Mucosa of descending colon (tissue), 3 donors: Measurements from ENCODE around the gene ZNF462. TPM values are rescaled to one million over a fixed set of nuclear protein-coding genes. Genes with fewer than 3 reads are reported as not detected.

Source experiments
- ATAC-seq: fragments of 200-7000 bp; cut with Tn5 transposase; one replicate; pipeline ENCODE4 v1.9.1; 2020; ENCODE audit warnings: mild to moderate bottlenecking, moderate library complexity
- DNase-seq, 3 donors: peaks; one replicate each; pipeline ENCODE4 v3.0.0-alpha.2; 2020
- H3K36me3 ChIP-seq: fragments of 200-600 bp; one replicate; pipeline ENCODE4 v1.8.0; 2021; ENCODE audit warnings: low read depth, mild to moderate bottlenecking
- H3K4me1 ChIP-seq: fragments of 200-600 bp; one replicate; pipeline ENCODE4 v1.8.0; 2021; ENCODE audit warnings: low read depth, mild to moderate bottlenecking
- H3K4me3 ChIP-seq: fragments of 200-600 bp; one replicate; pipeline ENCODE4 v1.8.0; 2021; ENCODE audit warnings: mild to moderate bottlenecking
- H3K9me3 ChIP-seq: fragments of 200-600 bp; one replicate; pipeline ENCODE4 v1.8.0; 2021; ENCODE audit warnings: mild to moderate bottlenecking
- CTCF ChIP-seq: fragments of 200-600 bp; IDR thresholded peaks from one replicate; pipeline ENCODE4 v1.8.0; 2022; ENCODE audit warnings: antibody characterized with exemption, mild to moderate bottlenecking
- intact Hi-C, 2 donors: fragments of 100-400 bp; cut with DNase I in 1 of 2; cut with micrococcal nuclease in 1 of 2; formaldehyde crosslinking; loops; one replicate each; pipeline versions ENCODE4 v1.11.0 to v1.11.1; 2022; cut with DNase I, micrococcal nuclease
- total RNA-seq, 3 donors: library from RNA; stranded (reverse); fragmentation: NEBNext Ultra II Directional in 2 of 3; extraction: Animal tissue kit (Norgen Biotek cat#: 25700) in 2 of 3; gene quantifications; one replicate each; pipeline versions ENCODE4 v1.2.1 to v1.2.4, GENCODE V29; 2021 to 2023
- donor health status: DM: no; HTN: no; CAD: no; lungs with moderate emphysema.
- donor health status: DM: no; HTN: no; CAD: no.
- donor health status: DM: no; HTN: yes; CAD: no.

Gene ZNF462
- total RNA-seq, 3 donors from 2014 or later, result 34.8 to 54.7 (median 48.7) TPM

- Histone ChIP-seq H3K9me3 (no peaks in the 10 kb centered on the region), H3K36me3 (no peaks in the 10 kb centered on the region), H3K4me1 (no peaks in the 10 kb centered on the region), H3K4me3 (no peak overlapping the region)
- ATAC-seq, result no peak
- no peak for TF ChIP-seq CTCF
- intact Hi-C loops, result no loop called here
- DNase-seq, result no peak
Observed at GRCh38 chr9:106945727-106946660, 83.0 kb downstream of the ZNF462 start.

GRCh38 chr9:106947106-106947900 is 84.3 kb downstream of the ZNF462 start:
- no peak for ATAC-seq

GRCh38 chr9:106953174-106953573 is 90.2 kb downstream of the ZNF462 start:
- no peak for TF ChIP-seq CTCF
- intact Hi-C loops, result no loop called here
- Histone ChIP-seq H3K4me3 (no peak overlapping the region), H3K9me3 (no peaks in the 10 kb centered on the region), H3K36me3 (no peaks in the 10 kb centered on the region), H3K4me1 (no peaks in the 10 kb centered on the region)
- no peak for ATAC-seq
- no peak for DNase-seq

More at GRCh38 chr9:106947106-106947900, 84.3 kb downstream of the ZNF462 start:
- H3K4me1 ChIP-seq, result no peaks in the 10 kb centered on the region
- no peak for DNase-seq
- H3K36me3 ChIP-seq, result no peaks in the 10 kb centered on the region
- no peaks in the 10 kb centered on the region for H3K9me3 ChIP-seq
- TF ChIP-seq CTCF, result no peak
- no peak overlapping the region for H3K4me3 ChIP-seq
- intact Hi-C loops, result no loop called here

- intact Hi-C loops, result no loop called here
- H3K4me1 ChIP-seq, result no peaks in the 10 kb centered on the region
- no peaks in the 10 kb centered on the region for H3K36me3 ChIP-seq
- no peak for DNase-seq
- H3K4me3 ChIP-seq, result no peak overlapping the region
- TF ChIP-seq CTCF, result no peak
- no peak for ATAC-seq
- no peaks in the 10 kb centered on the region for H3K9me3 ChIP-seq
Observed at GRCh38 chr9:106954558-106954957, 91.6 kb downstream of the ZNF462 start.

GRCh38 chr9:106954974-106955850 is 92.2 kb downstream of the ZNF462 start:
- DNase-seq (no peak), ATAC-seq (no peak)
- intact Hi-C loops, result no loop called here
- no peak overlapping the region for H3K4me3 ChIP-seq
- TF ChIP-seq CTCF, result no peak
- no peaks in the 10 kb centered on the region for H3K36me3 ChIP-seq
- H3K4me1 ChIP-seq, result no peaks in the 10 kb centered on the region
- no peaks in the 10 kb centered on the region for H3K9me3 ChIP-seq
